Measurements from ENCODE around the gene NDUFS2.

Gene NDUFS2

DNA sequence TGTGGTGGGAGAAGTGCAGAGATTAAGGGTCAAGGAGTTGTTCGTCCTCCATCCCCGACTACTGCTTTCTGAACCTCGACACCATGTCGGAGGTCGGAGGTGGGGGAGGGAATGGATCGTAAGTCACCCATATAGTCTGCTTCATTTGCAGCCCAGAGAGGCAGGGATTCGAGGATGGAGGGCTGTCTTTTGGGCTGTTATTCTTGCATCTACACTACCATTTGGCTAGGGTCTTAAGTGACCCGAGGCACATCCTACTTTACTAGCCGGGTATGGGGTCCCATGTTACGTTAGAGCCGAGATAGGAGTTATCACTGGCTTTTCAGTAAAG, 42.3 kb upstream of the NDUFS2 start:
- TF ChIP-seq CTCF (IDR thresholded peaks at IDR 0.05; ENCODE audit: control insufficient read depth, extremely low read depth, insufficient read depth): no peak
- peak overlapping the region; percentile 93 for H3K4me3 ChIP-seq (ENCODE audit: low read depth, low read length)
- DNase-seq (ENCODE audit: low read depth): no peak

GRCh38 chr1:161160671-161161145, 41.5 kb upstream of the NDUFS2 start:
- no peak for DNase-seq (ENCODE audit: low read depth)
- no peak overlapping the region for H3K4me3 ChIP-seq (ENCODE audit: low read depth, low read length)
- TF ChIP-seq CTCF (IDR thresholded peaks at IDR 0.05; ENCODE audit: control insufficient read depth, extremely low read depth, insufficient read depth): no peak

- TF ChIP-seq CTCF (IDR thresholded peaks at IDR 0.05; ENCODE audit: control insufficient read depth, extremely low read depth, insufficient read depth): no peak
- no peak for DNase-seq (ENCODE audit: low read depth)
- H3K4me3 ChIP-seq (ENCODE audit: low read depth, low read length): no peak overlapping the region
Measured at GRCh38 chr1:161161652-161162051, 40.5 kb upstream of the NDUFS2 start.

GRCh38 chr1:161162052-161162451, 40.1 kb upstream of the NDUFS2 start:
- no peak overlapping the region for H3K4me3 ChIP-seq (ENCODE audit: low read depth, low read length)

GRCh38 chr1:161162806-161163205, 39.4 kb upstream of the NDUFS2 start:
- TF ChIP-seq CTCF (IDR thresholded peaks at IDR 0.05; ENCODE audit: control insufficient read depth, extremely low read depth, insufficient read depth): no peak
- H3K4me3 ChIP-seq (ENCODE audit: low read depth, low read length): no peak overlapping the region
- DNase-seq (ENCODE audit: low read depth): no peak

More at GRCh38 chr1:161162052-161162451, 40.1 kb upstream of the NDUFS2 start:
- no peak for TF ChIP-seq CTCF (IDR thresholded peaks at IDR 0.05; ENCODE audit: control insufficient read depth, extremely low read depth, insufficient read depth)
- no peak for DNase-seq (ENCODE audit: low read depth)

DNA sequence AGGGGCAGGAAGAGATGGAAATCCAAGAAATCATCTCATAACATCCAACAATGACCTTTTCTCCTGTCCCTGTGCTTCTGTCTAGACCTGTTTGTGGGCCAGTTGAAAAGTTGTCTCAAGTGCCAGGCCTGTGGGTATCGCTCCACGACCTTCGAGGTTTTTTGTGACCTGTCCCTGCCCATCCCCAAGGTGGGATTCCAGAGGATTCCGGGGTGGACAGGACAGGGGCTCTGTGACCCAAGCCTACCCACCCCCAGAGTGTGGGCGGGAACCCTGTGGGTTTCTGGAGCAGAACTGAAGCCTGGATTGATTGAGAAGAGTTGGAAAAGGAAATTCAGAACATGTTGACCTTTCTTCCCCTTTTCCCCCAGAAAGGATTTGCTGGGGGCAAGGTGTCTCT, 38.4 kb upstream of the NDUFS2 start:
- no peak for DNase-seq (ENCODE audit: low read depth)
- H3K4me3 ChIP-seq (ENCODE audit: low read depth, low read length): no peak overlapping the region
- no peak for TF ChIP-seq CTCF (IDR thresholded peaks at IDR 0.05; ENCODE audit: control insufficient read depth, extremely low read depth, insufficient read depth)

- no peak for DNase-seq (ENCODE audit: low read depth)
- peak overlapping the region; percentile 89 for H3K4me3 ChIP-seq (ENCODE audit: low read depth, low read length)
- no peak for TF ChIP-seq CTCF (IDR thresholded peaks at IDR 0.05; ENCODE audit: control insufficient read depth, extremely low read depth, insufficient read depth)
Measured at GRCh38 chr1:161164901-161165610, 37.1 kb upstream of the NDUFS2 start.

Measured in LNCaP clone FGC (cell line).